Right cardiac atrium (tissue), 5 donors: ENCODE results near the gene ANKRD22. TPM values are rescaled to one million over a fixed set of nuclear protein-coding genes. Genes with fewer than 3 reads are reported as not detected.

Experiments
- ATAC-seq, 2 donors: fragments of 200-7000 bp; cut with Tn5 transposase; one replicate each; pipeline versions ENCODE4 v1.8.0 to v1.9.1; 2020; ENCODE audit warnings: moderate library complexity in 2 of 2, mild to moderate bottlenecking in 1 of 2
- DNase-seq, 3 donors: peaks; one replicate each; pipeline ENCODE4 v3.0.0-alpha.2; 2020
- H3K27ac ChIP-seq: one replicate; pipeline ENCODE4 v1.5.1; 2013; ENCODE audit warnings: mild to moderate bottlenecking, low read length, control low read depth, moderate library complexity
- H3K27me3 ChIP-seq: one replicate; pipeline ENCODE4 v1.6.1; 2013; ENCODE audit not compliant: control insufficient read depth, insufficient read depth
- H3K4me1 ChIP-seq: one replicate; pipeline ENCODE4 v1.6.1; 2013; ENCODE audit warnings: low read length; ENCODE audit not compliant: control insufficient read depth, insufficient read depth
- H3K4me3 ChIP-seq: one replicate; pipeline ENCODE4 v1.5.1; 2013; ENCODE audit warnings: low read length, control low read depth
- H3K9me3 ChIP-seq: one replicate; pipeline ENCODE4 v1.6.1; 2013; ENCODE audit warnings: low read length; ENCODE audit not compliant: control insufficient read depth
- WGBS: extraction: QIAGEN DNeasy Blood & Tissue Kit; methylation state at CpG from one replicate; pipeline ENCODE4 v1.1.7; 2013; 5-methylcytosine and 5-hydroxymethylcytosine counted together
- intact Hi-C, 4 donors: fragments of 100-400 bp; cut with DNase I; formaldehyde crosslinking; loops; one replicate each; pipeline versions ENCODE4 v1.11.0 to v1.14.0; 2022 to 2023
- polyA plus RNA-seq: library from polyadenylated mRNA; stranded (reverse); fragments of 200-250 nt; gene quantifications from one replicate; pipeline ENCODE4 v1.2.3, GENCODE V29; 2013
- total RNA-seq, 4 donors: library from RNA; stranded (reverse); fragmentation: NEBNext Ultra II Directional; extraction: Animal tissue kit (Norgen Biotek cat#: 25700); gene quantifications; one replicate each; pipeline ENCODE4 v1.2.1, GENCODE V29; 2021
- donor health status: healthy with polysubstance abuse.
- donor health status: DM: no; HTN: yes; CAD: no.
- donor health status: DM: no; HTN: no; CAD: no.
- donor health status: DM: no; HTN: yes; CAD: no; lungs with severe emphysema.
- donor health status: DM: yes; HTN: yes; CAD: no.

The ANKRD22 gene
- total and polyA plus RNA-seq, 5 donors, result 0.15 TPM; not detected in 4

GRCh38 chr10:88833156-88833555 is 18.5 kb downstream of the ANKRD22 start:
- Histone ChIP-seq H3K4me3 (no peak overlapping the region), H3K27ac (no peak overlapping the region), H3K9me3 (no peaks in the 10 kb centered on the region), H3K27me3 (no peaks in the 10 kb centered on the region), H3K4me1 (no peaks in the 10 kb centered on the region)
- intact Hi-C loops, result loop anchor here in 1 of 4 donors (10.0 kb wide), 1 partner anchor 392 kb away; no protein-coding TSS in a partner anchor
- ATAC-seq, result no peak
- WGBS, result 90% methylated on average over 2 of the region's 2 CpGs
- no peak for DNase-seq

- Histone ChIP-seq H3K27me3 (no peaks in the 10 kb centered on the region), H3K4me3 (no peak overlapping the region), H3K27ac (no peak overlapping the region), H3K4me1 (no peaks in the 10 kb centered on the region), H3K9me3 (no peaks in the 10 kb centered on the region)
- no peak for DNase-seq
- ATAC-seq, result no peak
- intact Hi-C loops, result loop anchor here in 1 of 4 donors (10.0 kb wide), 1 partner anchor 392 kb away; no protein-coding TSS in a partner anchor
Observed at GRCh38 chr10:88832376-88832775, 19.3 kb downstream of the ANKRD22 start.

- no peak overlapping the region for H3K4me3 ChIP-seq
- no peaks in the 10 kb centered on the region for H3K27me3 ChIP-seq
- 80% methylated on average over 8 of the region's 8 CpGs for WGBS
- no peak overlapping the region for H3K27ac ChIP-seq
- DNase-seq (peak in 1 of 3 donors; percentile 35), ATAC-seq (no peak)
- H3K9me3 ChIP-seq, result no peaks in the 10 kb centered on the region
- H3K4me1 ChIP-seq, result no peaks in the 10 kb centered on the region
- intact Hi-C loops, result loop anchor here in 1 of 4 donors (10.0 kb wide), 1 partner anchor 393 kb away; no protein-coding TSS in a partner anchor
Observed at GRCh38 chr10:88831709-88832108, 19.9 kb downstream of the ANKRD22 start.

- ATAC-seq, result no peak
- no peaks in the 10 kb centered on the region for H3K9me3 ChIP-seq
- no peak for DNase-seq
- 74% methylated on average over 9 of the region's 9 CpGs for WGBS
- H3K27ac ChIP-seq, result no peak overlapping the region
- H3K4me1 ChIP-seq, result no peaks in the 10 kb centered on the region
- H3K27me3 ChIP-seq, result no peaks in the 10 kb centered on the region
- intact Hi-C loops, result loop anchor here in 1 of 4 donors (10.0 kb wide), 1 partner anchor 394 kb away; no protein-coding TSS in a partner anchor
- H3K4me3 ChIP-seq, result no peak overlapping the region
Observed at GRCh38 chr10:88830643-88831268, 20.9 kb downstream of the ANKRD22 start.

- H3K4me3 ChIP-seq, result no peak overlapping the region
- no peaks in the 10 kb centered on the region for H3K4me1 ChIP-seq
- H3K27me3 ChIP-seq, result no peaks in the 10 kb centered on the region
- DNase-seq (no peak), ATAC-seq (no peak)
- H3K27ac ChIP-seq, result no peak overlapping the region
- 53% methylated on average over 1 of the region's 1 CpG for WGBS
- intact Hi-C loops, result no loop called here
- H3K9me3 ChIP-seq, result no peaks in the 10 kb centered on the region
Observed at GRCh38 chr10:88828310-88828709, 23.3 kb downstream of the ANKRD22 start.

GRCh38 chr10:88827671-88828070 is 24.0 kb downstream of the ANKRD22 start:
- no peaks in the 10 kb centered on the region for H3K4me1 ChIP-seq
- H3K9me3 ChIP-seq, result no peaks in the 10 kb centered on the region
- no peak overlapping the region for H3K27ac ChIP-seq
- DNase-seq (no peak), ATAC-seq (no peak)
- no peak overlapping the region for H3K4me3 ChIP-seq
- intact Hi-C loops, result no loop called here
- WGBS, result 96% methylated on average over 2 of the region's 2 CpGs
- no peaks in the 10 kb centered on the region for H3K27me3 ChIP-seq

- Histone ChIP-seq H3K4me3 (no peak overlapping the region), H3K4me1 (no peaks in the 10 kb centered on the region), H3K9me3 (no peaks in the 10 kb centered on the region), H3K27ac (no peak overlapping the region), H3K27me3 (no peaks in the 10 kb centered on the region)
- 83% methylated on average over 4 of the region's 4 CpGs for WGBS
- intact Hi-C loops, result no loop called here
- DNase-seq, result no peak
- no peak for ATAC-seq
Observed at GRCh38 chr10:88826388-88826787, 25.3 kb downstream of the ANKRD22 start.

- ATAC-seq, result no peak
- intact Hi-C loops, result no loop called here
- no peak for DNase-seq
- Histone ChIP-seq H3K9me3 (no peaks in the 10 kb centered on the region), H3K27ac (no peak overlapping the region), H3K27me3 (no peaks in the 10 kb centered on the region), H3K4me1 (no peaks in the 10 kb centered on the region), H3K4me3 (no peak overlapping the region)
Observed at GRCh38 chr10:88820748-88821401, 30.8 kb downstream of the ANKRD22 start.

- WGBS, result 75% methylated on average over 3 of the region's 3 CpGs
- intact Hi-C loops, result loop anchor here in 2 of 4 donors (10.0 kb wide), 2 partner anchors 124 to 134 kb away; no protein-coding TSS in a partner anchor
Observed at GRCh38 chr10:88819290-88819689, 32.4 kb downstream of the ANKRD22 start.

GRCh38 chr10:88813200-88813599 is 38.4 kb downstream of the ANKRD22 start:
- Histone ChIP-seq H3K4me1 (no peaks in the 10 kb centered on the region), H3K9me3 (no peaks in the 10 kb centered on the region), H3K27ac (no peak overlapping the region), H3K4me3 (no peak overlapping the region), H3K27me3 (no peaks in the 10 kb centered on the region)
- no peak for DNase-seq
- WGBS, result 87% methylated on average over 6 of the region's 6 CpGs
- ATAC-seq, result no peak
- intact Hi-C loops, result loop anchor here in 3 of 4 donors (5.0 to 10.0 kb wide), 3 partner anchors 118 to 128 kb away; no protein-coding TSS in a partner anchor

More at GRCh38 chr10:88819290-88819689, 32.4 kb downstream of the ANKRD22 start:
- no peak for ATAC-seq
- H3K27me3 ChIP-seq, result no peaks in the 10 kb centered on the region
- no peaks in the 10 kb centered on the region for H3K4me1 ChIP-seq
- DNase-seq, result no peak
- no peaks in the 10 kb centered on the region for H3K9me3 ChIP-seq
- H3K4me3 ChIP-seq, result no peak overlapping the region
- H3K27ac ChIP-seq, result no peak overlapping the region

- H3K4me1 ChIP-seq, result no peaks in the 10 kb centered on the region
- no peak overlapping the region for H3K27ac ChIP-seq
- no peak overlapping the region for H3K4me3 ChIP-seq
- intact Hi-C loops, result loop anchor here in 3 of 4 donors (5.0 to 10.0 kb wide), 3 partner anchors 116 to 126 kb away; no protein-coding TSS in a partner anchor
- no peaks in the 10 kb centered on the region for H3K27me3 ChIP-seq
- ATAC-seq (peak in 1 of 2 donors; percentile 68), DNase-seq (no peak)
- H3K9me3 ChIP-seq, result no peaks in the 10 kb centered on the region
- 49% methylated on average over 5 of the region's 5 CpGs for WGBS
Observed at GRCh38 chr10:88810196-88810961, 41.3 kb downstream of the ANKRD22 start.
